Measurements from ENCODE around the gene DACT2. TPM values are rescaled to one million over a fixed set of nuclear protein-coding genes. Genes with fewer than 3 reads are reported as not detected.

Gene DACT2
- total RNA-seq, 3 donors from 2014 or later (not counting 1 experiment from before 2014, with no cell fraction given) = not detected

GRCh38 chr6:168308390-168309144 is 11.0 kb downstream of the DACT2 start:
- Mint-ChIP-seq H3K4me3 (no peak overlapping the region), H3K4me1 (no peaks in the 10 kb centered on the region), H3K36me3 (no peaks in the 10 kb centered on the region), H3K27me3 (ENCODE audit: low read depth in 2 of 2) (peaks cover 6 to 9% of the 10 kb centered on the region in 2 donors), H3K27ac (no peak overlapping the region), H3K9me3 (no peaks in the 10 kb centered on the region)
- no peaks in the 10 kb centered on the region for H3K9me3 ChIP-seq (ENCODE audit: control insufficient read depth, insufficient read depth, low read length)
- ATAC-seq (no peak), DNase-seq (no peak)
- no peak overlapping the region for H3K4me3 ChIP-seq (ENCODE audit: low read length)
- no peaks in the 10 kb centered on the region for H3K4me1 ChIP-seq (ENCODE audit: control insufficient read depth, insufficient read depth, low read length)
- 92% methylated on average over 35 of the region's 35 CpGs for WGBS (ENCODE audit: insufficient coverage)
- no peak for TF ChIP-seq CTCF (IDR thresholded peaks at IDR 0.05)
- no peaks in the 10 kb centered on the region for H3K36me3 ChIP-seq (ENCODE audit: control insufficient read depth, insufficient read depth, low read length)
- no peak overlapping the region for H3K27ac ChIP-seq (ENCODE audit: low read length)
- intact Hi-C loops (cut with micrococcal nuclease) = no loop called here
- no peaks in the 10 kb centered on the region for H3K27me3 ChIP-seq (ENCODE audit: control insufficient read depth, insufficient read depth, low read length)

DNA sequence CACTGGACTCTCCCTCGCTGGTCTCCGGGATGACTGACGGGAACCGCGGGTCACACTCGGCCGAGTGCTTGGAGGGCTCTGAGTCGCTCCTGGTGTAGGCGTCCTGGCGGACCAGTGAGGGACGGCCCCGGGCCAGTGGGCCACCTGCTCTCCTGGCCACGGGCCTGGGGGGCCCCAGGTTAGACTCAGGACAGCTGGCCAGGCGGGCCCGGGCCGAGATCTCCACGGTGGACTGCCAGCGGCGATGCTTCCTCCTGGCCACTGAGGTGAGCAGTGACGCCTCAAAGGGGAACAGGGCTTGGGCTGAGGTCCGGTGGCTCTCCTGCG is 11.9 kb downstream of the DACT2 start:
- intact Hi-C loops (cut with micrococcal nuclease) = no loop called here
- DNase-seq (no peak), ATAC-seq (no peak)
- no peak overlapping the region for H3K27ac ChIP-seq (ENCODE audit: low read length)
- Mint-ChIP-seq H3K4me3 (no peak overlapping the region), H3K27ac (no peak overlapping the region), H3K9me3 (no peaks in the 10 kb centered on the region), H3K27me3 (ENCODE audit: low read depth in 2 of 2) (peaks cover 5 to 6% of the 10 kb centered on the region in 2 donors), H3K36me3 (no peaks in the 10 kb centered on the region), H3K4me1 (no peaks in the 10 kb centered on the region)
- H3K36me3 ChIP-seq (ENCODE audit: control insufficient read depth, insufficient read depth, low read length) = no peaks in the 10 kb centered on the region
- WGBS (ENCODE audit: insufficient coverage) = 92% methylated on average over 22 of the region's 22 CpGs
- no peaks in the 10 kb centered on the region for H3K9me3 ChIP-seq (ENCODE audit: control insufficient read depth, insufficient read depth, low read length)
- H3K4me1 ChIP-seq (ENCODE audit: control insufficient read depth, insufficient read depth, low read length) = no peaks in the 10 kb centered on the region
- TF ChIP-seq CTCF (IDR thresholded peaks at IDR 0.05) = no peak
- no peak overlapping the region for H3K4me3 ChIP-seq (ENCODE audit: low read length)
- no peaks in the 10 kb centered on the region for H3K27me3 ChIP-seq (ENCODE audit: control insufficient read depth, insufficient read depth, low read length)

GRCh38 chr6:168307015-168307694 is 12.4 kb downstream of the DACT2 start:
- no peak for ATAC-seq
- WGBS (ENCODE audit: insufficient coverage) = 94% methylated on average over 30 of the region's 30 CpGs

More at GRCh38 chr6:168307015-168307694, 12.4 kb downstream of the DACT2 start:
- no peak overlapping the region for H3K27ac Mint-ChIP-seq
- no peak for DNase-seq
- H3K4me3 Mint-ChIP-seq = no peak overlapping the region
- H3K36me3 ChIP-seq (ENCODE audit: control insufficient read depth, insufficient read depth, low read length) = no peaks in the 10 kb centered on the region
- no peaks in the 10 kb centered on the region for H3K4me1 Mint-ChIP-seq
- no peaks in the 10 kb centered on the region for H3K9me3 ChIP-seq (ENCODE audit: control insufficient read depth, insufficient read depth, low read length)
- no peaks in the 10 kb centered on the region for H3K36me3 Mint-ChIP-seq
- H3K4me3 ChIP-seq (ENCODE audit: low read length) = no peak overlapping the region
- H3K9me3 Mint-ChIP-seq = no peaks in the 10 kb centered on the region
- TF ChIP-seq CTCF (IDR thresholded peaks at IDR 0.05) = no peak
- H3K4me1 ChIP-seq (ENCODE audit: control insufficient read depth, insufficient read depth, low read length) = no peaks in the 10 kb centered on the region
- H3K27me3 ChIP-seq (ENCODE audit: control insufficient read depth, insufficient read depth, low read length) = no peaks in the 10 kb centered on the region
- H3K27me3 Mint-ChIP-seq (ENCODE audit: low read depth in 2 of 2) = peaks cover 3 to 6% of the 10 kb centered on the region in 2 donors
- H3K27ac ChIP-seq (ENCODE audit: low read length) = no peak overlapping the region
- intact Hi-C loops (cut with micrococcal nuclease) = no loop called here
